B cell (primary cell): ENCODE data around the gene TPRA1. TPM values are rescaled to one million over a fixed set of nuclear protein-coding genes. Genes with fewer than 3 reads are reported as not detected.

Source experiments
- ATAC-seq: fragments of 200-7000 bp; cut with Tn5 transposase; one replicate; pipeline ENCODE4 v1.10.0; 2021; ENCODE audit warnings: low read depth, mild to moderate bottlenecking, moderate number of reproducible peaks, moderate library complexity
- CTCF ChIA-PET: fragments of 350-600 bp; sonication (Branson Sonifier 250); formaldehyde crosslinking; loops from one replicate; lab custom pipeline; 2021; ENCODE audit warnings: antibody characterized with exemption, inconsistent platforms; lab: Charles Lee
- POLR2A ChIA-PET: fragments of 350-600 bp; sonication (Branson Sonifier 250); formaldehyde crosslinking; loops from one replicate; lab custom pipeline; 2021; ENCODE audit warnings: antibody characterized with exemption; lab: Charles Lee
- DNase-seq: peaks from one replicate; pipeline ENCODE4 v3.0.0; 2013
- H2AFZ ChIP-seq: 2 replicates; pipeline ENCODE4 v1.6.1; 2012; ENCODE audit warnings: mild to moderate bottlenecking, low read depth, low read length; ENCODE audit not compliant: insufficient read depth, poor library complexity, severe bottlenecking
- H3K27ac ChIP-seq, 2 donors: 1 replicate in 1 of 2; 2 replicates in 1 of 2; pipeline ENCODE4 v1.5.1; 2012 to 2013; ENCODE audit warnings: low read length in 2 of 2, mild to moderate bottlenecking in 2 of 2, moderate library complexity in 1 of 2
- H3K27me3 ChIP-seq, 4 experiments: fragments of 200-600 bp in 1 of 4; sonication (generic) in 1 of 4; replicated peaks in 1 of 4; 1 replicate in 2 of 4; 2 replicates in 2 of 4; pipeline versions ENCODE4 v1.6.1 to v1.7.0; 2013 to 2016; ENCODE audit warnings: low read length in 3 of 4, mild to moderate bottlenecking in 2 of 4, mixed read lengths in 1 of 4, moderate library complexity in 1 of 4; ENCODE audit not compliant: insufficient read depth in 4 of 4, control insufficient read depth in 3 of 4; ENCODE audit errors: control extremely low read depth in 1 of 4
- H3K36me3 ChIP-seq, 2 experiments: replicated peaks in 1 of 2; 1 replicate in 1 of 2; 2 replicates in 1 of 2; pipeline versions ENCODE4 v1.6.1 to v1.7.1; 2013; ENCODE audit warnings: low read length in 1 of 2; ENCODE audit not compliant: insufficient read depth in 2 of 2, control insufficient read depth in 1 of 2; ENCODE audit errors: control extremely low read depth in 1 of 2, extremely low read depth in 1 of 2
- H3K4me1 ChIP-seq, 2 donors: fragments of 200-600 bp in 1 of 2; sonication (generic) in 1 of 2; 1 replicate in 1 of 2; 2 replicates in 1 of 2; pipeline versions ENCODE4 v1.5.1 to v1.6.1; 2013 to 2017; ENCODE audit warnings: low read length in 2 of 2; ENCODE audit not compliant: control insufficient read depth in 2 of 2, insufficient read depth in 2 of 2
- H3K4me2 ChIP-seq: replicated peaks from 2 replicates; pipeline ENCODE3; 2012; ENCODE audit warnings: mild to moderate bottlenecking, low read depth, low read length; ENCODE audit not compliant: poor library complexity, severe bottlenecking
- H3K4me3 ChIP-seq, 5 experiments: fragments of 200-600 bp in 1 of 5; sonication (generic) in 1 of 5; 1 replicate in 3 of 5; 2 replicates in 2 of 5; pipeline versions ENCODE4 v1.5.1 to v1.7.0; 2011 to 2016; ENCODE audit warnings: low read length in 4 of 5, mild to moderate bottlenecking in 4 of 5, low read depth in 2 of 5, control low read depth in 1 of 5, moderate library complexity in 1 of 5; ENCODE audit not compliant: insufficient read depth in 1 of 5; ENCODE audit errors: control extremely low read depth in 1 of 5, extremely low read depth in 1 of 5
- H3K79me2 ChIP-seq: fragments of 200-600 bp; sonication (generic); one replicate; pipeline ENCODE4 v1.6.0; 2016; ENCODE audit warnings: low read length; ENCODE audit not compliant: control insufficient read depth, insufficient read depth
- H3K9ac ChIP-seq: fragments of 200-600 bp; sonication (generic); 2 replicates; pipeline ENCODE4 v1.6.1; 2017; ENCODE audit warnings: mild to moderate bottlenecking, low read length, moderate library complexity
- H3K9me3 ChIP-seq, 3 donors: one replicate each; pipeline versions ENCODE4 v1.6.1 to v1.7.1; 2013; ENCODE audit warnings: low read length in 2 of 3; ENCODE audit not compliant: control insufficient read depth in 2 of 3, insufficient read depth in 1 of 3; ENCODE audit errors: control extremely low read depth in 1 of 3
- H4K20me1 ChIP-seq: 2 replicates; pipeline ENCODE4 v1.6.0; 2012; ENCODE audit warnings: mild to moderate bottlenecking, low read length; ENCODE audit not compliant: insufficient read depth, control insufficient read depth, poor library complexity, severe bottlenecking
- H3K27ac Mint-ChIP-seq: one replicate; pipeline ENCODE4 v1.8.0; 2021; ENCODE audit warnings: mixed read lengths
- H3K27me3 Mint-ChIP-seq: one replicate; pipeline ENCODE4 v1.8.0; 2021; ENCODE audit warnings: mixed read lengths
- H3K4me1 Mint-ChIP-seq: one replicate; pipeline ENCODE4 v1.8.0; 2021; ENCODE audit warnings: mixed read lengths
- H3K4me3 Mint-ChIP-seq: one replicate; pipeline ENCODE4 v1.8.0; 2021; ENCODE audit warnings: mixed read lengths
- H3K9me3 Mint-ChIP-seq: one replicate; pipeline ENCODE4 v1.8.0; 2022; ENCODE audit warnings: mixed read lengths; ENCODE audit not compliant: insufficient read depth
- EZH2 ChIP-seq: IDR thresholded peaks from 2 replicates; pipeline ENCODE4 v1.6.1; 2012; ENCODE audit warnings: borderline replicate concordance, low read depth, mild to moderate bottlenecking, moderate library complexity, low read length; ENCODE audit not compliant: insufficient read depth, poor library complexity, severe bottlenecking
- WGBS: methylation state at CpG from one replicate; pipeline ENCODE4 v1.1.5; 2013; ENCODE audit warnings: missing lambda C conversion rate; ENCODE audit not compliant: insufficient coverage; 5-methylcytosine and 5-hydroxymethylcytosine counted together
- intact Hi-C: fragments of 100-400 bp; cut with micrococcal nuclease; formaldehyde crosslinking; loops from one replicate; pipeline ENCODE4 v1.10.0; 2022
- polyA plus RNA-seq: library from polyadenylated mRNA; depleted of rRNA; stranded (reverse); fragments of >200 nt; gene quantifications from 2 replicates; pipeline ENCODE4 v1.2.3, GENCODE V29; 2012
- total RNA-seq, 2 donors: library from RNA; stranded (reverse); fragments of 120-200 nt in 1 of 2; gene quantifications; 1 replicate in 1 of 2; 2 replicates in 1 of 2; pipeline versions ENCODE4 v1.2.3 to v1.2.4, GENCODE V29; 2013 to 2022
- TF ChIP-seq, protein P1 (sequence below): fragments of 200-600 bp; IDR thresholded peaks from one replicate; pipeline ENCODE4 v1.8.0; 2022; ENCODE audit warnings: antibody characterized with exemption, mild to moderate bottlenecking

TPRA1 gene
- total and polyA plus RNA-seq, 2 donors (not counting 1 experiment from before 2014, with no cell fraction given) = 19.8 to 27.7 TPM

DNA sequence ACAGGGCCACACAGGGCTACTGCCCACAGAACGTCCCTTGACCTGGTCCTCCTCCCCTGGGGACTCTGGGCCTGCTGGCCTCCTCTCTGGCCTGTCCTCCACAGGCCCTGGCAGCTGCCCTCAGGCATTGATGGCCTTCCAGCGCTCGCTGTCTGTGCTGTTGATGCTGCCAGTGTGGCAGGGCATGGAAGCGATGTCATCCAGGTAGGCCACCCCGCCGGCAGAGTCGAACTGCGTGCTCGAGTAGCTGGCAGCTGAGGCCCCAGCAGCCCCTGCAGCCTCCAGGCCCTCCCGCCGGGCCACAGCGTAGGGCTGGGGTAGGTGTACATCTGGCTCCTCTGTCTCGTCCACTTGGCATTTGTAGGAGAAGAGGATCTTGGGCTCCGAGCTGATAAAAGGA, 17.1 kb downstream of the TPRA1 start:
- H3K36me3 ChIP-seq = peaks cover 0 to 28% of the 10 kb centered on the region in 2 experiments
- intact Hi-C loops = no loop called here
- no peaks in the 10 kb centered on the region for H3K9me3 Mint-ChIP-seq
- H3K27me3 Mint-ChIP-seq = no peaks in the 10 kb centered on the region
- peaks cover 4 to 10% of the 10 kb centered on the region in 2 donors for H3K4me1 ChIP-seq
- H3K27ac Mint-ChIP-seq = no peak overlapping the region
- H3K79me2 ChIP-seq = no peaks in the 10 kb centered on the region
- DNase-seq (no peak), ATAC-seq (no peak)
- peaks cover 9% of the 10 kb centered on the region for H3K4me1 Mint-ChIP-seq
- H4K20me1 ChIP-seq = peaks cover 13% of the 10 kb centered on the region
- no peak overlapping the region for H3K27ac ChIP-seq
- CTCF ChIA-PET = interaction anchor here (2.3 to 3.4 kb wide), 4 partner anchors 13 to 386 kb away, joined by 10 to 23 read pairs (median 14); partner anchors contain the start of gene TPRA1
- POLR2A ChIA-PET = no interaction called here
- H3K4me3 ChIP-seq = no peak overlapping the region
- no peak for TF ChIP-seq EZH2
- TF ChIP-seq, protein P1, sequence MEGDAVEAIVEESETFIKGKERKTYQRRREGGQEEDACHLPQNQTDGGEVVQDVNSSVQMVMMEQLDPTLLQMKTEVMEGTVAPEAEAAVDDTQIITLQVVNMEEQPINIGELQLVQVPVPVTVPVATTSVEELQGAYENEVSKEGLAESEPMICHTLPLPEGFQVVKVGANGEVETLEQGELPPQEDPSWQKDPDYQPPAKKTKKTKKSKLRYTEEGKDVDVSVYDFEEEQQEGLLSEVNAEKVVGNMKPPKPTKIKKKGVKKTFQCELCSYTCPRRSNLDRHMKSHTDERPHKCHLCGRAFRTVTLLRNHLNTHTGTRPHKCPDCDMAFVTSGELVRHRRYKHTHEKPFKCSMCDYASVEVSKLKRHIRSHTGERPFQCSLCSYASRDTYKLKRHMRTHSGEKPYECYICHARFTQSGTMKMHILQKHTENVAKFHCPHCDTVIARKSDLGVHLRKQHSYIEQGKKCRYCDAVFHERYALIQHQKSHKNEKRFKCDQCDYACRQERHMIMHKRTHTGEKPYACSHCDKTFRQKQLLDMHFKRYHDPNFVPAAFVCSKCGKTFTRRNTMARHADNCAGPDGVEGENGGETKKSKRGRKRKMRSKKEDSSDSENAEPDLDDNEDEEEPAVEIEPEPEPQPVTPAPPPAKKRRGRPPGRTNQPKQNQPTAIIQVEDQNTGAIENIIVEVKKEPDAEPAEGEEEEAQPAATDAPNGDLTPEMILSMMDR = no peak
- no peak overlapping the region for H3K9ac ChIP-seq
- no peak overlapping the region for H2AFZ ChIP-seq
- no peak overlapping the region for H3K4me2 ChIP-seq
- H3K4me3 Mint-ChIP-seq = no peak overlapping the region
- H3K9me3 ChIP-seq = no peaks in the 10 kb centered on the region
- H3K27me3 ChIP-seq = no peaks in the 10 kb centered on the region
- WGBS = 98% methylated on average over 14 of the region's 14 CpGs

GRCh38 chr3:127572735-127573134, 17.8 kb downstream of the TPRA1 start:
- Mint-ChIP-seq H3K27ac (no peak overlapping the region), H3K4me1 (peaks cover 9% of the 10 kb centered on the region), H3K9me3 (no peaks in the 10 kb centered on the region), H3K4me3 (no peak overlapping the region), H3K27me3 (no peaks in the 10 kb centered on the region)
- Histone ChIP-seq H3K9me3 (no peaks in the 10 kb centered on the region), H3K79me2 (no peaks in the 10 kb centered on the region), H4K20me1 (peaks cover 13% of the 10 kb centered on the region), H3K36me3 (peaks cover 0 to 28% of the 10 kb centered on the region in 2 experiments), H3K9ac (no peak overlapping the region), H3K27me3 (no peaks in the 10 kb centered on the region), H3K27ac (no peak overlapping the region), H3K4me1 (peaks cover 4 to 10% of the 10 kb centered on the region in 2 donors), H3K4me3 (no peak overlapping the region), H3K4me2 (no peak overlapping the region), H2AFZ (no peak overlapping the region)
- no peak for DNase-seq
- 100% methylated on average over 1 of the region's 3 CpGs for WGBS
- ChIA-PET POLR2A (no interaction called here), CTCF (interaction anchor here (1.6 kb wide), 1 partner anchor 397 kb away, joined by 4 read pairs; no protein-coding TSS in a partner anchor)
- intact Hi-C loops = no loop called here
- TF ChIP-seq, protein P1 = no peak
- no peak for TF ChIP-seq EZH2
- no peak for ATAC-seq
